Vagina (tissue), 2 donors: ENCODE results near the gene TMEM74B. TPM values are rescaled to one million over a fixed set of nuclear protein-coding genes. Genes with fewer than 3 reads are reported as not detected.

Source experiments
- DNase-seq, 2 donors: peaks; one replicate each; pipeline ENCODE4 v3.0.0-alpha.2; 2017; ENCODE audit errors: extremely low spot score in 2 of 2
- H3K27ac ChIP-seq: fragments of 200-600 bp; sonication (generic); one replicate; pipeline ENCODE4 v1.5.1; 2019
- H3K27me3 ChIP-seq: fragments of 200-600 bp; sonication (generic); one replicate; pipeline ENCODE4 v1.5.1; 2019
- H3K36me3 ChIP-seq, 2 donors: fragments of 200-600 bp; sonication (generic); one replicate each; pipeline ENCODE4 v1.5.1; 2017 to 2019
- H3K4me1 ChIP-seq: fragments of 200-600 bp; sonication (generic); one replicate; pipeline ENCODE4 v1.5.1; 2019
- H3K4me3 ChIP-seq, 2 donors: fragments of 200-600 bp; sonication (generic); 1 replicate in 1 of 2; 2 replicates in 1 of 2; pipeline ENCODE4 v1.5.1; 2016 to 2019
- H3K9me3 ChIP-seq: fragments of 200-600 bp; sonication (generic); one replicate; pipeline ENCODE4 v1.5.1; 2019
- POLR2A ChIP-seq, 2 donors: fragments of 450-650 bp; IDR thresholded peaks; one replicate each; pipeline ENCODE4 v1.6.1; 2017; ENCODE audit warnings: antibody characterized with exemption in 2 of 2, mild to moderate bottlenecking in 2 of 2, moderate library complexity in 2 of 2
- POLR2AphosphoS5 ChIP-seq, 2 donors: sonication (generic); formaldehyde crosslinking; IDR thresholded peaks; one replicate each; pipeline ENCODE4 v1.9.0; 2017; ENCODE audit warnings: antibody characterized with exemption in 2 of 2, mild to moderate bottlenecking in 2 of 2, low read depth in 1 of 2; ENCODE audit not compliant: insufficient read depth in 1 of 2
- intact Hi-C: fragments of 100-400 bp; cut with DNase I; formaldehyde crosslinking; loops from one replicate; pipeline ENCODE4 v1.15.1; 2023
- total RNA-seq: library from RNA; depleted of rRNA; stranded (reverse); fragments of >200 nt; gene quantifications from one replicate; pipeline ENCODE4 v1.2.3, GENCODE V29; 2016
- TF ChIP-seq, protein P1 (sequence below), 3 experiments: fragments of 450-650 bp in 2 of 3; fragments of 200-600 bp in 1 of 3; sonication (generic) in 1 of 3; IDR thresholded peaks; one replicate each; pipeline ENCODE4 v1.5.1; 2017 to 2019; ENCODE audit warnings: antibody characterized with exemption in 3 of 3, mild to moderate bottlenecking in 2 of 3, moderate library complexity in 2 of 3

TMEM74B gene
- total RNA-seq, 1 donor from 2014 or later: 4.2 TPM

DNA sequence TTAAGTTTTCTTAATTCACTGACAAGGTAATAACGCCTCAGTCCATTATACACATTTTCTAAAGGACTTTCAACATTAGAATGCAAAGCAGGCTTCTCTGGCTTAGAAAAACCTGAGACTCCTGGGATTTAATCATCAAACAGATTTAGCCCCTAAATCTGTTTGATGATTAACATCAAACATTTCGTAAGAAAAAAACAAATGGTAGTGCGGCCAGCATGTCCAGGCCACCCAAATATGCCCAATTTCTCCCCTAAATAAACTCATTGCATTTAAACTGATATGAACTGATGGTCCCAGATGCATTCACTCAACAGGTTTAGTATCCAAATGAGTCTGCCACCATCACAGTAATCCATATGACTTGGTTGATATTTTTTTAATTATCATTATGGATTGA lies 6.2 kb downstream of the TMEM74B start:
- Histone ChIP-seq H3K27me3 (no peaks in the 10 kb centered on the region), H3K4me3 (no peak overlapping the region), H3K36me3 (no peaks in the 10 kb centered on the region), H3K27ac (no peak overlapping the region), H3K4me1 (no peaks in the 10 kb centered on the region), H3K9me3 (no peaks in the 10 kb centered on the region)
- intact Hi-C loops: no loop called here
- TF ChIP-seq, protein P1, sequence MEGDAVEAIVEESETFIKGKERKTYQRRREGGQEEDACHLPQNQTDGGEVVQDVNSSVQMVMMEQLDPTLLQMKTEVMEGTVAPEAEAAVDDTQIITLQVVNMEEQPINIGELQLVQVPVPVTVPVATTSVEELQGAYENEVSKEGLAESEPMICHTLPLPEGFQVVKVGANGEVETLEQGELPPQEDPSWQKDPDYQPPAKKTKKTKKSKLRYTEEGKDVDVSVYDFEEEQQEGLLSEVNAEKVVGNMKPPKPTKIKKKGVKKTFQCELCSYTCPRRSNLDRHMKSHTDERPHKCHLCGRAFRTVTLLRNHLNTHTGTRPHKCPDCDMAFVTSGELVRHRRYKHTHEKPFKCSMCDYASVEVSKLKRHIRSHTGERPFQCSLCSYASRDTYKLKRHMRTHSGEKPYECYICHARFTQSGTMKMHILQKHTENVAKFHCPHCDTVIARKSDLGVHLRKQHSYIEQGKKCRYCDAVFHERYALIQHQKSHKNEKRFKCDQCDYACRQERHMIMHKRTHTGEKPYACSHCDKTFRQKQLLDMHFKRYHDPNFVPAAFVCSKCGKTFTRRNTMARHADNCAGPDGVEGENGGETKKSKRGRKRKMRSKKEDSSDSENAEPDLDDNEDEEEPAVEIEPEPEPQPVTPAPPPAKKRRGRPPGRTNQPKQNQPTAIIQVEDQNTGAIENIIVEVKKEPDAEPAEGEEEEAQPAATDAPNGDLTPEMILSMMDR (IDR thresholded peaks at IDR 0.05): no peak
- TF ChIP-seq POLR2AphosphoS5 (IDR thresholded peaks at IDR 0.05; ENCODE audit: insufficient read depth in 1 of 2, low read depth in 1 of 2): no peak
- no peak for TF ChIP-seq POLR2A (IDR thresholded peaks at IDR 0.05)
- no peak for DNase-seq

GRCh38 chr20:1178103-1178502 lies 6.7 kb downstream of the TMEM74B start:
- Histone ChIP-seq H3K4me3 (no peak overlapping the region), H3K36me3 (no peaks in the 10 kb centered on the region), H3K4me1 (no peaks in the 10 kb centered on the region), H3K27ac (no peak overlapping the region), H3K9me3 (no peaks in the 10 kb centered on the region), H3K27me3 (no peaks in the 10 kb centered on the region)
- intact Hi-C loops: no loop called here
- no peak for DNase-seq
- TF ChIP-seq POLR2A (IDR thresholded peaks at IDR 0.05) (no peak), POLR2AphosphoS5 (IDR thresholded peaks at IDR 0.05; ENCODE audit: insufficient read depth in 1 of 2, low read depth in 1 of 2) (no peak)
- TF ChIP-seq, protein P1 (IDR thresholded peaks at IDR 0.05): no peak

GRCh38 chr20:1177680-1178079 lies 7.1 kb downstream of the TMEM74B start:
- Histone ChIP-seq H3K4me1 (no peaks in the 10 kb centered on the region), H3K36me3 (no peaks in the 10 kb centered on the region), H3K27me3 (no peaks in the 10 kb centered on the region), H3K27ac (no peak overlapping the region), H3K4me3 (no peak overlapping the region), H3K9me3 (no peaks in the 10 kb centered on the region)
- intact Hi-C loops: no loop called here
- DNase-seq: no peak
- TF ChIP-seq POLR2AphosphoS5 (IDR thresholded peaks at IDR 0.05; ENCODE audit: insufficient read depth in 1 of 2, low read depth in 1 of 2) (no peak), POLR2A (IDR thresholded peaks at IDR 0.05) (no peak)
- TF ChIP-seq, protein P1 (IDR thresholded peaks at IDR 0.05): no peak

DNA sequence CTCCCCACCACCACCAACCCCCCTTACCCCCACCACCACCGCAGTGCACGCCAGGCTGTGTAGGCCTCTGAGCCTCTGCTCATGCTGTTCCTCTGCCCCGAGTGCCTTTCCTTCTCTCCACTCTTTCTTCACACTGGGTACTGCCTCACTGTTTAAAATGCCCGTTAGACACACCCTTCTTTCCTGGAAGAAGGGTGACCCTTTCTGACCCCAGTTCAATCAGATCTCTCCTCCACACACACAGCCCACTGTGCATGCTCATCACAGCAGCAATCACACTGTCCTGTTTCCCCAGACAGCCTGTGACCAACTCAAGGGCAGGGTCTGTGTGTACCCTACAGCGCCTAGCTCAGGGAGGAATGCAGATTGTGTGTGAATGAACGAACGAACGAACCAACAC lies 10.0 kb downstream of the TMEM74B start:
- H3K27me3 ChIP-seq: no peaks in the 10 kb centered on the region
- intact Hi-C loops: no loop called here
- no peak overlapping the region for H3K27ac ChIP-seq
- H3K36me3 ChIP-seq: peaks cover 0 to 17% of the 10 kb centered on the region in 2 donors
- no peak for DNase-seq
- TF ChIP-seq, protein P1 (IDR thresholded peaks at IDR 0.05): no peak
- TF ChIP-seq POLR2AphosphoS5 (IDR thresholded peaks at IDR 0.05; ENCODE audit: insufficient read depth in 1 of 2, low read depth in 1 of 2) (no peak), POLR2A (IDR thresholded peaks at IDR 0.05) (no peak)
- no peaks in the 10 kb centered on the region for H3K9me3 ChIP-seq
- H3K4me1 ChIP-seq: no peaks in the 10 kb centered on the region
- no peak overlapping the region for H3K4me3 ChIP-seq

DNA sequence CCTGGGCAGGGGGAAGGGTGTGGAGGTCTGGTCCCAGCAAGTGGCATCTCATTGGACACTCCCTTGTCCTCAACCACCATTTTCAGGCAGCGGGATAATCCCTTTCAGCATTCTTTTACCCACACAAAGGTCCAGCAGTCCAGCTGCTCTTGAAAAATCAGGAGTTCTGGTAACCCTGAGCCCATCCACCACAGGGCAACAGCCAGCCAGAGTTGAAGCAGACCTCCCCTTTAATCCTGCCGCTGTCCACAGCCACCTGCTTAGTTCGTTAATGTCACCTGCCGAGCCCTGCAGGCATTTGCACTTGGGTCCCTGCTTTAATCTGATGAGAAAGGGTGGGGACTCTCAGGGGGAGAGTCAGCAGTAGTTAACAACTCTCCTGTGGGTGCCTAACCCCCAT lies 11.1 kb downstream of the TMEM74B start:
- Histone ChIP-seq H3K4me1 (no peaks in the 10 kb centered on the region), H3K27ac (no peak overlapping the region), H3K9me3 (no peaks in the 10 kb centered on the region), H3K27me3 (no peaks in the 10 kb centered on the region), H3K36me3 (peaks cover 0 to 28% of the 10 kb centered on the region in 2 donors), H3K4me3 (no peak overlapping the region)
- intact Hi-C loops: no loop called here
- TF ChIP-seq POLR2A (IDR thresholded peaks at IDR 0.05): no peak
- TF ChIP-seq, protein P1 (IDR thresholded peaks at IDR 0.05): no peak
- TF ChIP-seq POLR2AphosphoS5 (IDR thresholded peaks at IDR 0.05; ENCODE audit: insufficient read depth in 1 of 2, low read depth in 1 of 2): no peak
- no peak for DNase-seq
